GM21390 (cell line): ENCODE measurements around the gene TMEM98.
"Not testable (repeated sequence)": the region's sequence is repeated elsewhere in the genome, so short reads cannot be mapped to it uniquely, and the experiment has no call there.

Experiments used
- ATAC-seq: cut with Tn5 transposase; IDR thresholded peaks from one replicate; pipeline ENCODE4 v1.9.1; 2021; ENCODE audit not compliant: unreplicated experiment

Gene TMEM98

GRCh38 chr17:32940706-32941390, 12.9 kb downstream of the TMEM98 start:
- ATAC-seq: no peak

GRCh38 chr17:32941419-32942032, 13.6 kb downstream of the TMEM98 start:
- ATAC-seq: no peak

- no peak for ATAC-seq
Observed at GRCh38 chr17:32943206-32943605, 15.3 kb downstream of the TMEM98 start.

- ATAC-seq: no peak
Observed at GRCh38 chr17:32943647-32944191, 15.8 kb downstream of the TMEM98 start.

- no peak for ATAC-seq
Observed at GRCh38 chr17:32944248-32945020, 16.5 kb downstream of the TMEM98 start.

- no peak for ATAC-seq
Observed at GRCh38 chr17:32946375-32947135, 18.6 kb downstream of the TMEM98 start.

- no peak for ATAC-seq
Observed at GRCh38 chr17:32947736-32948135, 19.8 kb downstream of the TMEM98 start.

GRCh38 chr17:32949181-32949580, 21.2 kb downstream of the TMEM98 start:
- no peak for ATAC-seq

GRCh38 chr17:32952491-32952890, 24.5 kb downstream of the TMEM98 start:
- ATAC-seq: not testable (repeated sequence)

- no peak for ATAC-seq
Observed at GRCh38 chr17:32953045-32953444, 25.1 kb downstream of the TMEM98 start.

- no peak for ATAC-seq
Observed at GRCh38 chr17:32953857-32954256, 25.9 kb downstream of the TMEM98 start.

GRCh38 chr17:32954477-32954876, 26.5 kb downstream of the TMEM98 start:
- ATAC-seq: no peak

GRCh38 chr17:32955155-32955554, 27.2 kb downstream of the TMEM98 start:
- ATAC-seq: no peak

- ATAC-seq: no peak
Observed at GRCh38 chr17:32956240-32956970, 28.5 kb downstream of the TMEM98 start.

GRCh38 chr17:32958418-32958817, 30.5 kb downstream of the TMEM98 start:
- ATAC-seq: no peak

GRCh38 chr17:32960815-32961214, 32.9 kb downstream of the TMEM98 start:
- ATAC-seq: no peak

GRCh38 chr17:32962320-32962711, 34.4 kb downstream of the TMEM98 start:
- ATAC-seq: no peak

- ATAC-seq: no peak
Observed at GRCh38 chr17:32964541-32964940, 36.6 kb downstream of the TMEM98 start.

- ATAC-seq: not testable (repeated sequence)
Observed at GRCh38 chr17:32969231-32969630, 41.3 kb downstream of the TMEM98 start.

GRCh38 chr17:32970281-32970680, 42.3 kb downstream of the TMEM98 start:
- ATAC-seq: no peak
